Rectal smooth muscle tissue (tissue), 1 donor: ENCODE data around the gene NDC1.

Source experiments
- H3K27ac ChIP-seq: one replicate; pipeline ENCODE4 v1.7.0; 2013; ENCODE audit warnings: low read depth, low read length, inconsistent platforms
- H3K27me3 ChIP-seq: one replicate; pipeline ENCODE4 v1.7.0; 2013; ENCODE audit warnings: low read length; ENCODE audit not compliant: control insufficient read depth, insufficient read depth
- H3K36me3 ChIP-seq: one replicate; pipeline ENCODE4 v1.7.0; 2013; ENCODE audit warnings: low read length; ENCODE audit not compliant: control insufficient read depth, insufficient read depth
- H3K4me1 ChIP-seq: one replicate; pipeline ENCODE4 v1.7.0; 2013; ENCODE audit warnings: low read length; ENCODE audit not compliant: control insufficient read depth, insufficient read depth
- H3K4me3 ChIP-seq: one replicate; pipeline ENCODE4 v1.7.0; 2013; ENCODE audit warnings: low read length
- H3K9ac ChIP-seq: one replicate; pipeline ENCODE4 v1.7.0; 2013; ENCODE audit warnings: low read length

The NDC1 gene

GRCh38 chr1:53725238-53725689 is 112.8 kb downstream of the NDC1 start:
- Histone ChIP-seq H3K36me3 (no peaks in the 10 kb centered on the region), H3K27me3 (no peaks in the 10 kb centered on the region), H3K27ac (no peak overlapping the region), H3K4me1 (no peaks in the 10 kb centered on the region), H3K4me3 (no peak overlapping the region), H3K9ac (no peak overlapping the region)

GRCh38 chr1:53722025-53722424 is 116.1 kb downstream of the NDC1 start:
- H3K9ac ChIP-seq = no peak overlapping the region
- H3K36me3 ChIP-seq = no peaks in the 10 kb centered on the region
- H3K27ac ChIP-seq = no peak overlapping the region
- H3K4me1 ChIP-seq = no peaks in the 10 kb centered on the region
- H3K27me3 ChIP-seq = no peaks in the 10 kb centered on the region
- H3K4me3 ChIP-seq = no peak overlapping the region

GRCh38 chr1:53721088-53721487 is 117.0 kb downstream of the NDC1 start:
- Histone ChIP-seq H3K4me1 (no peaks in the 10 kb centered on the region), H3K27ac (no peak overlapping the region), H3K9ac (no peak overlapping the region), H3K4me3 (no peak overlapping the region), H3K36me3 (no peaks in the 10 kb centered on the region), H3K27me3 (no peaks in the 10 kb centered on the region)

GRCh38 chr1:53719469-53719868 is 118.6 kb downstream of the NDC1 start:
- no peak overlapping the region for H3K4me3 ChIP-seq
- H3K27ac ChIP-seq = no peak overlapping the region
- no peak overlapping the region for H3K9ac ChIP-seq
- no peaks in the 10 kb centered on the region for H3K36me3 ChIP-seq
- H3K4me1 ChIP-seq = no peaks in the 10 kb centered on the region
- no peaks in the 10 kb centered on the region for H3K27me3 ChIP-seq

GRCh38 chr1:53718443-53718842 is 119.7 kb downstream of the NDC1 start:
- no peak overlapping the region for H3K27ac ChIP-seq

GRCh38 chr1:53717025-53717804 is 120.9 kb downstream of the NDC1 start:
- Histone ChIP-seq H3K36me3 (no peaks in the 10 kb centered on the region), H3K9ac (no peak overlapping the region), H3K27me3 (no peaks in the 10 kb centered on the region), H3K4me1 (no peaks in the 10 kb centered on the region), H3K4me3 (no peak overlapping the region), H3K27ac (no peak overlapping the region)

More at GRCh38 chr1:53718443-53718842, 119.7 kb downstream of the NDC1 start:
- Histone ChIP-seq H3K4me3 (no peak overlapping the region), H3K4me1 (no peaks in the 10 kb centered on the region), H3K9ac (no peak overlapping the region), H3K27me3 (no peaks in the 10 kb centered on the region), H3K36me3 (no peaks in the 10 kb centered on the region)

GRCh38 chr1:53716150-53716549 is 121.9 kb downstream of the NDC1 start:
- no peak overlapping the region for H3K27ac ChIP-seq
- no peak overlapping the region for H3K4me3 ChIP-seq
- no peaks in the 10 kb centered on the region for H3K27me3 ChIP-seq
- H3K4me1 ChIP-seq = no peaks in the 10 kb centered on the region
- H3K9ac ChIP-seq = no peak overlapping the region
- H3K36me3 ChIP-seq = no peaks in the 10 kb centered on the region

GRCh38 chr1:53715478-53715877 is 122.6 kb downstream of the NDC1 start:
- Histone ChIP-seq H3K36me3 (no peaks in the 10 kb centered on the region), H3K4me1 (no peaks in the 10 kb centered on the region), H3K9ac (no peak overlapping the region), H3K4me3 (no peak overlapping the region), H3K27ac (no peak overlapping the region), H3K27me3 (no peaks in the 10 kb centered on the region)
